LNCaP clone FGC (cell line): ENCODE measurements around the gene SZRD1.

Source experiments
- DNase-seq: peaks from one replicate; pipeline ENCODE4 v3.0.0-alpha.2; 2011; ENCODE audit warnings: low read depth
- H3K4me3 ChIP-seq: 2 replicates; pipeline ENCODE4 v1.5.1; 2011; ENCODE audit warnings: mild to moderate bottlenecking, low read depth, low read length, control low read depth
- CTCF ChIP-seq: IDR thresholded peaks from 2 replicates; pipeline ENCODE4 v1.5.1; 2012; ENCODE audit warnings: mild to moderate bottlenecking; ENCODE audit not compliant: control insufficient read depth, insufficient read depth; ENCODE audit errors: extremely low read depth

Gene SZRD1

GRCh38 chr1:16445052-16445451 is 78.0 kb downstream of the SZRD1 start:
- no peak for DNase-seq
- no peak for TF ChIP-seq CTCF
- no peak overlapping the region for H3K4me3 ChIP-seq

DNA sequence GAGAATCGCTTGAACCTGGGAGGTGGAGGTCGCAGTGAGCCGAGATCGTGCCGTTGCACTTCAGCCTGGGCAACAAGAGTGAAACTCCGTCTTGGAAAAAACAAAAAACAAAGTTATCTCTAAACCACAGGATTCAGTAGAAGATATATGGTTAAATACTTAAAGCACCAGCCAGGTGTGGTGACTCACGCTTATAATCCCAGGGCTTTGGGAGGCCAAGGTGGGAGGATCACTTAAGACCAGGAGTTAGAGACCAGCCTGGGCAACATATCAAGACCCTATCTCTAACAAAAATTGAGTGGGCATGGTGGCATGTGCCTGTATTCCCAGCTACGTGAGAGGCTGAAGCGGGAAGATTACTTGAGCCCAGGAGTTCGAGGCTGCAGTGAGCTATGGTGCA is 79.1 kb downstream of the SZRD1 start:
- H3K4me3 ChIP-seq: no peak overlapping the region

GRCh38 chr1:16447641-16448040 is 80.6 kb downstream of the SZRD1 start:
- H3K4me3 ChIP-seq: no peak overlapping the region
- TF ChIP-seq CTCF: no peak
- no peak for DNase-seq

More for the DNA sequence above, 79.1 kb downstream of the SZRD1 start:
- DNase-seq: no peak
- no peak for TF ChIP-seq CTCF
